GM18505 (cell line): ENCODE measurements around the gene SCAF1.
A peak's percentile ranks its signal among the peaks of the same experiment; 100 is the strongest.

Experiments
- ATAC-seq: cut with Tn5 transposase; IDR thresholded peaks from one replicate; pipeline ENCODE4 v1.9.1; 2021; ENCODE audit not compliant: unreplicated experiment
- POLR2A ChIP-seq: IDR thresholded peaks from 4 replicates; pipeline ENCODE4 v1.6.1; 2011; ENCODE audit warnings: borderline replicate concordance; ENCODE audit not compliant: insufficient read depth, insufficient read length; ENCODE audit errors: extremely low read depth

The SCAF1 gene

GRCh38 chr19:49641688-49642491 lies at the start of gene SCAF1:
TSS of gene SCAF1 (plus strand) at chr19:49642209. CDS start at chr19:49645027, 2,818 bp downstream.
- peak; percentile 69 for ATAC-seq
- peak; percentile 61 for TF ChIP-seq POLR2A

- no peak for TF ChIP-seq POLR2A
- ATAC-seq, result no peak
Observed at GRCh38 chr19:49592486-49593232, 49.4 kb upstream of the SCAF1 start.

GRCh38 chr19:49593233-49594113 lies 48.5 kb upstream of the SCAF1 start:
- peak; percentile 28 for TF ChIP-seq POLR2A
- ATAC-seq, result peak; percentile 31

- no peak for ATAC-seq
- no peak for TF ChIP-seq POLR2A
Observed at GRCh38 chr19:49594157-49594992, 47.6 kb upstream of the SCAF1 start.

GRCh38 chr19:49594993-49595818 lies 46.8 kb upstream of the SCAF1 start:
- ATAC-seq, result no peak
- TF ChIP-seq POLR2A, result no peak

- TF ChIP-seq POLR2A, result no peak
- no peak for ATAC-seq
Observed at GRCh38 chr19:49595819-49596404, 46.1 kb upstream of the SCAF1 start.

GRCh38 chr19:49596407-49596806 lies 45.6 kb upstream of the SCAF1 start:
- no peak for ATAC-seq
- TF ChIP-seq POLR2A, result no peak

- ATAC-seq, result no peak
- TF ChIP-seq POLR2A, result no peak
Observed at GRCh38 chr19:49596954-49597702, 44.9 kb upstream of the SCAF1 start.

- TF ChIP-seq POLR2A, result no peak
- no peak for ATAC-seq
Observed at GRCh38 chr19:49597703-49597974, 44.4 kb upstream of the SCAF1 start.

- no peak for TF ChIP-seq POLR2A
- no peak for ATAC-seq
Observed at GRCh38 chr19:49599378-49600295, 42.4 kb upstream of the SCAF1 start.

GRCh38 chr19:49601482-49602038 lies 40.4 kb upstream of the SCAF1 start:
- no peak for TF ChIP-seq POLR2A
- ATAC-seq, result no peak
